ENCODE measurements around the gene FOXE1. TPM values are rescaled to one million over a fixed set of nuclear protein-coding genes. Genes with fewer than 3 reads are reported as not detected.

Gene FOXE1
- total RNA-seq, 1 donor from 2014 or later, result 1.1 TPM

DNA sequence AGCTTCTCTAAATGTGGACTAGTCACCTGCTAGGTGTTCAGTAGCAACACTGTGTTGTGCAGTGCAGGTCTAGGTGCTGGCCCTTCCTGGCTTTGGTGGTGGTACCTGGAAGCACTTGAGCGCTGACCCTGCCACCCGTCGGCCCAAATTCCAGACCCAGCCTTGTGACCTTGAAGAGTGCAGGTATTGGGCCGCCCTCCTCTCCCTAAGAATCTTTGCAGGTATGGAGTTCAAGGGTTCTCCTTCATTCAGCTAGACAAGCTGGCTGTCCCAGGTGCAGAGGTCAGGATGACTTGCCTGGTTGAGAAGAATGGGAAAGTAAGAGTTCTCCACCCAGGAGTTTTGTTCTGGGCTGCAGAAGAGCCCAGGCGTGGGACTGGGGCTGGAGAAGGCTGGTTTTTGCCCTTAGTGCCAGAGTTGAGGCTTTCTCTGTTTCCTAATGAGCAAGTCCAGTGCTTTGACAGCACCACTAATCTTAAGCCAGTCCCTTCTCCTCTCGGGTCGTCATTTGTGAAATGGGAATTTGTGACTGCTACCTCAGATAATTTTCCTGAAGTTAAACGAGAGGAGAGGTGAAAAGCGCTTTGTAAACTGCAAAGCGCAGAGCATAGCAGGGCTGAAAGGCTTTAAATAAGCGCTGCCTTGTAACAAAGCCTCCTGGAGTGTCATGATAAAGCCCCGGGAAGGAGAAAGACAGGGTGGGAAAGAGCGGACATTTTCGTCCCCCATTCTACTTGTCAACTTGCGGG, 4.0 kb downstream of the FOXE1 start:
- TF ChIP-seq, protein P1, sequence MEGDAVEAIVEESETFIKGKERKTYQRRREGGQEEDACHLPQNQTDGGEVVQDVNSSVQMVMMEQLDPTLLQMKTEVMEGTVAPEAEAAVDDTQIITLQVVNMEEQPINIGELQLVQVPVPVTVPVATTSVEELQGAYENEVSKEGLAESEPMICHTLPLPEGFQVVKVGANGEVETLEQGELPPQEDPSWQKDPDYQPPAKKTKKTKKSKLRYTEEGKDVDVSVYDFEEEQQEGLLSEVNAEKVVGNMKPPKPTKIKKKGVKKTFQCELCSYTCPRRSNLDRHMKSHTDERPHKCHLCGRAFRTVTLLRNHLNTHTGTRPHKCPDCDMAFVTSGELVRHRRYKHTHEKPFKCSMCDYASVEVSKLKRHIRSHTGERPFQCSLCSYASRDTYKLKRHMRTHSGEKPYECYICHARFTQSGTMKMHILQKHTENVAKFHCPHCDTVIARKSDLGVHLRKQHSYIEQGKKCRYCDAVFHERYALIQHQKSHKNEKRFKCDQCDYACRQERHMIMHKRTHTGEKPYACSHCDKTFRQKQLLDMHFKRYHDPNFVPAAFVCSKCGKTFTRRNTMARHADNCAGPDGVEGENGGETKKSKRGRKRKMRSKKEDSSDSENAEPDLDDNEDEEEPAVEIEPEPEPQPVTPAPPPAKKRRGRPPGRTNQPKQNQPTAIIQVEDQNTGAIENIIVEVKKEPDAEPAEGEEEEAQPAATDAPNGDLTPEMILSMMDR (IDR thresholded peaks at IDR 0.05; ENCODE audit: insufficient read depth, low read length, severe bottlenecking), result no peak
- FAIRE-seq (no peak), DNase-seq (ENCODE audit: low read depth) (no peak)
- Histone ChIP-seq H3K4me3 (ENCODE audit: low read depth, low read length) (no peak overlapping the region), H3K27me3 (ENCODE audit: control insufficient read depth, insufficient read depth, low read length) (peaks cover 37% of the 10 kb centered on the region), H3K36me3 (ENCODE audit: control insufficient read depth, insufficient read depth, low read length) (no peaks in the 10 kb centered on the region)

DNA sequence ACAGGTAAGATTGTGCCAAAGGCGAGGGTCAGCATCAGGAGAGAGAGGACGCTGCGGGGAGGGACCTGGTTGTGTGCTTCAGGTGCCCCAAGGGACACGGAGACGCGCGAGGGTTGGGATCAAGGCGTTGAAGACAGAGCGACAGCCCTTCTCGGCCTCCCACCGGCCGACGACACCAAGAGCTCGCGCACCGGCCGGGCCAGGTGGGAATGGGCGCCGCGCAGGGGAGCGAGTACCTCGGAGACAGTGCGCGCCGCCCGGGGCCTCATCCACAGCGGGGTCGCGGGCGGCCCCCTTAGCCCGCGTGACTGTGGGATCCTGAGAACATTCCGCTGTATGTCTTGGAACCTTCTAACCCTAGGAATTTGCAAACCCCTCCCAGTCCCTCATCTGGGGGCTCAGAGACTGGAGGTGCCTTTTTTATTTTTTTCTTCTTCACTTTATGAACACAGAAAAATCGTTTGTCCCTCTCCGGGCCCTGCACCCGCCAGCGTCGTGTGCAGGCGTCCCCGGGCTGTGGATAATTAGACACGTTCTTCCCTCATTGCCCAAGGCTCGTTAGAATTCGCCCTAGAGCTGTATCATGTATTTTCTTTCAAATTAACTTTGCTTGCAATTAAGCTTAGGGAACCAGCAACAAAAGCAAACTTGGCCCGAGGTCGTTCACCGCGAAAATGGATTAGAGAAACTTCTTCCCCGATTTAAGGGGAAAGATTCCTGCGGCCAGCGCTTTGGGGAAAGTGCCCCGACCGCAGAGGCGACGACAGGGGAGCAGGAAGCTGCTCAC, 4.8 kb downstream of the FOXE1 start:
- TF ChIP-seq, protein P1 (IDR thresholded peaks at IDR 0.05; ENCODE audit: insufficient read depth, low read length, severe bottlenecking), result no peak
- Histone ChIP-seq H3K27me3 (ENCODE audit: control insufficient read depth, insufficient read depth, low read length) (peaks cover 29% of the 10 kb centered on the region), H3K4me3 (ENCODE audit: low read depth, low read length) (no peak overlapping the region), H3K36me3 (ENCODE audit: control insufficient read depth, insufficient read depth, low read length) (no peaks in the 10 kb centered on the region)
- FAIRE-seq (no peak), DNase-seq (ENCODE audit: low read depth) (no peak)

DNA sequence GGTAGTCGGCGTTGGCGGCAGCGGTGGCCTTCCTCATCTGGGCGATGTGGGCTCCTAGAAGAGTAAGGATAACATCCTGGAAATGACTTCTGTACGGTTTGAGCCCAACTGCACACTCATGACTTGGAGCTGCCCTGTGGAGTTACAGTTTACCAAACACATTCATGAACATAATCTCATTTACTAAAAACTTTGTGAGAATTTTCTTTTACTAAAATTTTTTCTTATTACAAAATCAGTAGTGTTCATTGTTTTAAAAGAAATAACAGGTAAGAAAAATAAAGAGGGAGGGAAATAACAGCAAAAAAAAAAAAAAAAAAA, 5.3 kb downstream of the FOXE1 start:
- no peak for DNase-seq (ENCODE audit: low read depth)
- Histone ChIP-seq H3K4me3 (ENCODE audit: low read depth, low read length) (no peak overlapping the region), H3K36me3 (ENCODE audit: control insufficient read depth, insufficient read depth, low read length) (no peaks in the 10 kb centered on the region), H3K27me3 (ENCODE audit: control insufficient read depth, insufficient read depth, low read length) (peaks cover 29% of the 10 kb centered on the region)
- TF ChIP-seq, protein P1 (IDR thresholded peaks at IDR 0.05; ENCODE audit: insufficient read depth, low read length, severe bottlenecking), result no peak
- FAIRE-seq, result no peak

DNA sequence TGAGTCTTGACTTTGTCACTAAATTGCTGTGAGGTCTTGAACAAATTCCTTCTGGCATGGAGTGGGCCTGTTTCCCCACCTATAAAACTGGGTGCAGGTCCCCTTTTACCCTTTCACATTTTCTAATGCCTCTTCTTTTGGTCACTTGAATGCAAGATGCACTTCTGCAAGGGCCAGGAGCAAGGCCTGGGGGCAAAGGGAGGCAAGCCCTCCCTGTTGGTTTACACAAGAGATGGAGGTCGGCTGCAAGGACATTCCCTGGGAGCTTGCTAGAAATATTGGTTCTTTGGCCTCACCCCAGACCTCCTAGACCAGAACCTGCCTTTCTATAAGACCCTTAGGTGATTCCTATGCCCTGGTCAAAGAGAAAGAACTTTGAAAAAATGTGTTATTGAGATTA, 5.8 kb downstream of the FOXE1 start:
- H3K4me3 ChIP-seq (ENCODE audit: low read depth, low read length), result no peak overlapping the region
- no peak for FAIRE-seq
- H3K36me3 ChIP-seq (ENCODE audit: control insufficient read depth, insufficient read depth, low read length), result no peaks in the 10 kb centered on the region
- H3K27me3 ChIP-seq (ENCODE audit: control insufficient read depth, insufficient read depth, low read length), result peaks cover 29% of the 10 kb centered on the region
- no peak for DNase-seq (ENCODE audit: low read depth)
- TF ChIP-seq, protein P1 (IDR thresholded peaks at IDR 0.05; ENCODE audit: insufficient read depth, low read length, severe bottlenecking), result no peak

DNA sequence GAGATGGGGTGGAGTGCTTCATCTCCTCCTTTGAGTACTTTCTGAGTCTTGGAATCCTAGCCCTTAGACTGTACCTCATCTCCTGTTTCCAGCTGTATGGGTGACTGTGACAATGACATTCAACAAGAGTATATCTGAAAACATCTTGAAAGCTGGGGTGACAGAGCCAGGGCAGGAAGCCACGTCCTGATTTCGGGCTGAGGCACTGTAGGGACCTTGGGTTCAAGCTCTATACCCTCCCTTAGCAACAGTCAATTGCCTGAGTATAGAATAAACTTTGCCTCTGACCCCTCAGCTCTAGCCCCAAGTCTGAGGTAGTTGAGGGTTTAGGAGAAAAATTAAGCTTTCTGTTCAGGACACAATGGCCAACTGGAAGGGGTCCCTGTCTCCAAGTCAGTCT, 6.3 kb downstream of the FOXE1 start:
- no peak overlapping the region for H3K4me3 ChIP-seq (ENCODE audit: low read depth, low read length)
- TF ChIP-seq, protein P1 (IDR thresholded peaks at IDR 0.05; ENCODE audit: insufficient read depth, low read length, severe bottlenecking), result no peak
- peak; percentile 60 for FAIRE-seq
- H3K36me3 ChIP-seq (ENCODE audit: control insufficient read depth, insufficient read depth, low read length), result no peaks in the 10 kb centered on the region
- no peak for DNase-seq (ENCODE audit: low read depth)
- H3K27me3 ChIP-seq (ENCODE audit: control insufficient read depth, insufficient read depth, low read length), result peaks cover 29% of the 10 kb centered on the region

Data from bronchial epithelial cell (primary cell).